Panc1 (cell line): ENCODE results near the gene GAS2. TPM values are rescaled to one million over a fixed set of nuclear protein-coding genes. Genes with fewer than 3 reads are reported as not detected.

ENCODE experiments used
- ATAC-seq: fragments of 200-7000 bp; cut with Tn5 transposase; 2 replicates; pipeline ENCODE4 v1.9.1; 2020; ENCODE audit warnings: mild to moderate bottlenecking, moderate library complexity
- BruUV-seq: library from RNA; stranded (reverse); fragments of 400-500 nt; replicated peaks from 2 replicates; lab custom pipeline; 2021; lab: Mats Ljungman, UMichigan
- CTCF ChIA-PET: fragments of 300-600 bp; sonication (Branson Sonifier 250); formaldehyde crosslinking; loops from one replicate; lab custom pipeline; 2022; ENCODE audit warnings: antibody characterized with exemption; lab: Charles Lee
- POLR2A ChIA-PET: fragments of 300-600 bp; sonication (Branson Sonifier 250); formaldehyde crosslinking; loops from one replicate; lab custom pipeline; 2022; ENCODE audit warnings: antibody characterized with exemption; lab: Charles Lee
- DNase-seq: peaks from one replicate; pipeline ENCODE4 v3.0.0-alpha.2; 2010; ENCODE audit warnings: low read depth, low spot score
- H3K27ac ChIP-seq: 2 replicates; pipeline ENCODE4 v1.5.1; 2011; ENCODE audit warnings: mild to moderate bottlenecking, low read length, inconsistent platforms
- H3K27me3 ChIP-seq: fragments of 200-500 bp; sonication (Bioruptor generic); 2 replicates; pipeline ENCODE4 v1.6.0; 2014; ENCODE audit warnings: low read length, inconsistent platforms; ENCODE audit not compliant: control insufficient read depth, insufficient read depth
- H3K36me3 ChIP-seq: fragments of 200-500 bp; sonication (Bioruptor generic); 2 replicates; pipeline ENCODE4 v1.5.1; 2014; ENCODE audit warnings: inconsistent platforms, mild to moderate bottlenecking, low read length, moderate library complexity; ENCODE audit not compliant: control insufficient read depth, insufficient read depth
- H3K4me1 ChIP-seq: 2 replicates; pipeline ENCODE4 v1.5.1; 2011; ENCODE audit warnings: inconsistent platforms, mild to moderate bottlenecking, low read length, moderate library complexity; ENCODE audit not compliant: control insufficient read depth, insufficient read depth
- H3K4me3 ChIP-seq, 2 experiments: 2 replicates each; pipeline ENCODE4 v1.5.1; 2011 to 2012; ENCODE audit warnings: low read depth in 2 of 2, low read length in 2 of 2, mild to moderate bottlenecking in 2 of 2, inconsistent platforms in 1 of 2, moderate library complexity in 1 of 2
- H3K9me3 ChIP-seq: fragments of 200-500 bp; sonication (Bioruptor generic); 2 replicates; pipeline ENCODE4 v1.5.1; 2014; ENCODE audit warnings: low read depth, mild to moderate bottlenecking, inconsistent platforms, low read length, moderate library complexity; ENCODE audit not compliant: control insufficient read depth, insufficient read depth
- POLR2AphosphoS5 ChIP-seq: IDR thresholded peaks from 2 replicates; pipeline ENCODE4 v1.6.1; 2012; ENCODE audit warnings: mild to moderate bottlenecking, low read depth, low read length, moderate library complexity
- SIN3A ChIP-seq: IDR thresholded peaks from 2 replicates; pipeline ENCODE4 v1.6.1; 2012; ENCODE audit warnings: low read depth, mild to moderate bottlenecking, low read length, moderate library complexity, borderline replicate concordance; ENCODE audit not compliant: insufficient read depth
- TCF7L2 ChIP-seq: IDR thresholded peaks from 2 replicates; pipeline ENCODE4 v1.6.1; 2011; ENCODE audit warnings: mild to moderate bottlenecking, low read depth, low read length, inconsistent platforms
- in situ Hi-C: cut with HindIII; loops from 2 replicates; pipeline ENCODE4 v1.10.0; 2016; ENCODE audit warnings: low sequenced_read_pairs, low pct_unique_long_range_greater_than_20kb
- intact Hi-C: fragments of 100-400 bp; cut with micrococcal nuclease; formaldehyde crosslinking; loops from one replicate; pipeline ENCODE4 v1.10.0; 2022; ENCODE audit not compliant: unreplicated experiment
- total RNA-seq: library from RNA; stranded (reverse); gene quantifications from one replicate; pipeline ENCODE4 v1.2.1, GENCODE V29; 2021; ENCODE audit not compliant: unreplicated experiment
- TF ChIP-seq, protein P1 (sequence below), 2 experiments: IDR thresholded peaks; 2 replicates each; pipeline ENCODE4 v1.6.1; 2011 to 2012; ENCODE audit warnings: low read depth in 2 of 2, control low read depth in 1 of 2, low read length in 1 of 2, mild to moderate bottlenecking in 1 of 2, moderate library complexity in 1 of 2; ENCODE audit not compliant: insufficient read depth in 1 of 2
- TF ChIP-seq, protein P2 (sequence below): fragments of 450-650 bp; IDR thresholded peaks from 2 replicates; pipeline ENCODE4 v1.5.1; 2017; ENCODE audit warnings: mild to moderate bottlenecking

The GAS2 gene
- total RNA-seq, 1 experiment from 2014 or later = 0.87 TPM

DNA sequence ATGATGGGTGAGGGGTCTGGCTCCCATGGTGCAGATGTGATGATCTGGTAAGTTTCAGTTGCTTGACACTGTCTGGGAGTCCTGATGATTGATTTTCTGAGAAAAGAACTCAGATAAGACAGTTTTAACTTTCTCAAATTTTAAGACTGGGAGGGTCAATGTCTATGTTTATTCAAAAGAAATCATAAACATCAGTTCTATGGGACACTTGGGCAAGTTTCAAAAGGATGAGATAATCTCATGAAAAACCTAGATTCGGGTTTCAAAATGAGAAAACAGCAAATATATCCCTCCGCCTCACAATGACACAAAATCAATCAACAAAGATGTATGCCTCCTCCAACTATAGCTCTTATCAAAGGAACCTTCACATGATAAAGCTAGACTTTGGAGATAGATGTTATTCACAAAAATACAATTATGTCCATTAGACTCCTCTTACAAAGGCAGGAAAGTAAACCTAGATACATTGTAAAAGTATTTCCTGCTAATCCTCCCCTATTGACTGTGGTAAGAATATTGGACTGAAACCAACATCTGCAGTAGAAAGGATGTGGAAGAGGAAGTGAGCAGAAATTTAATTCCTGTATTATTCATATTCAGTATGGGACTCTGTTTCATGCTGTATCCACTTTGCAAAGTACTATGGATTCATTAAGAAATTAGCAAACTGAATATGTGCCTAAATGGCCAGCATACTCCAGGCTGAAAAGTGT is 141.6 kb downstream of the GAS2 start:
- Histone ChIP-seq H3K36me3 (no peaks in the 10 kb centered on the region), H3K9me3 (peaks cover 5% of the 10 kb centered on the region; the same call in 1 of the 2 replicates), H3K4me3 (no peak overlapping the region), H3K27ac (no peak overlapping the region), H3K4me1 (no peaks in the 10 kb centered on the region), H3K27me3 (no peaks in the 10 kb centered on the region; the same call in 1 of the 2 replicates)
- TF ChIP-seq, protein P1, sequence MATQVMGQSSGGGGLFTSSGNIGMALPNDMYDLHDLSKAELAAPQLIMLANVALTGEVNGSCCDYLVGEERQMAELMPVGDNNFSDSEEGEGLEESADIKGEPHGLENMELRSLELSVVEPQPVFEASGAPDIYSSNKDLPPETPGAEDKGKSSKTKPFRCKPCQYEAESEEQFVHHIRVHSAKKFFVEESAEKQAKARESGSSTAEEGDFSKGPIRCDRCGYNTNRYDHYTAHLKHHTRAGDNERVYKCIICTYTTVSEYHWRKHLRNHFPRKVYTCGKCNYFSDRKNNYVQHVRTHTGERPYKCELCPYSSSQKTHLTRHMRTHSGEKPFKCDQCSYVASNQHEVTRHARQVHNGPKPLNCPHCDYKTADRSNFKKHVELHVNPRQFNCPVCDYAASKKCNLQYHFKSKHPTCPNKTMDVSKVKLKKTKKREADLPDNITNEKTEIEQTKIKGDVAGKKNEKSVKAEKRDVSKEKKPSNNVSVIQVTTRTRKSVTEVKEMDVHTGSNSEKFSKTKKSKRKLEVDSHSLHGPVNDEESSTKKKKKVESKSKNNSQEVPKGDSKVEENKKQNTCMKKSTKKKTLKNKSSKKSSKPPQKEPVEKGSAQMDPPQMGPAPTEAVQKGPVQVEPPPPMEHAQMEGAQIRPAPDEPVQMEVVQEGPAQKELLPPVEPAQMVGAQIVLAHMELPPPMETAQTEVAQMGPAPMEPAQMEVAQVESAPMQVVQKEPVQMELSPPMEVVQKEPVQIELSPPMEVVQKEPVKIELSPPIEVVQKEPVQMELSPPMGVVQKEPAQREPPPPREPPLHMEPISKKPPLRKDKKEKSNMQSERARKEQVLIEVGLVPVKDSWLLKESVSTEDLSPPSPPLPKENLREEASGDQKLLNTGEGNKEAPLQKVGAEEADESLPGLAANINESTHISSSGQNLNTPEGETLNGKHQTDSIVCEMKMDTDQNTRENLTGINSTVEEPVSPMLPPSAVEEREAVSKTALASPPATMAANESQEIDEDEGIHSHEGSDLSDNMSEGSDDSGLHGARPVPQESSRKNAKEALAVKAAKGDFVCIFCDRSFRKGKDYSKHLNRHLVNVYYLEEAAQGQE (IDR thresholded peaks at IDR 0.05; ENCODE audit: insufficient read depth in 1 of 2, low read depth in 2 of 2, low read length in 1 of 2) = no peak
- TF ChIP-seq POLR2AphosphoS5 = no peak
- TF ChIP-seq, protein P2, sequence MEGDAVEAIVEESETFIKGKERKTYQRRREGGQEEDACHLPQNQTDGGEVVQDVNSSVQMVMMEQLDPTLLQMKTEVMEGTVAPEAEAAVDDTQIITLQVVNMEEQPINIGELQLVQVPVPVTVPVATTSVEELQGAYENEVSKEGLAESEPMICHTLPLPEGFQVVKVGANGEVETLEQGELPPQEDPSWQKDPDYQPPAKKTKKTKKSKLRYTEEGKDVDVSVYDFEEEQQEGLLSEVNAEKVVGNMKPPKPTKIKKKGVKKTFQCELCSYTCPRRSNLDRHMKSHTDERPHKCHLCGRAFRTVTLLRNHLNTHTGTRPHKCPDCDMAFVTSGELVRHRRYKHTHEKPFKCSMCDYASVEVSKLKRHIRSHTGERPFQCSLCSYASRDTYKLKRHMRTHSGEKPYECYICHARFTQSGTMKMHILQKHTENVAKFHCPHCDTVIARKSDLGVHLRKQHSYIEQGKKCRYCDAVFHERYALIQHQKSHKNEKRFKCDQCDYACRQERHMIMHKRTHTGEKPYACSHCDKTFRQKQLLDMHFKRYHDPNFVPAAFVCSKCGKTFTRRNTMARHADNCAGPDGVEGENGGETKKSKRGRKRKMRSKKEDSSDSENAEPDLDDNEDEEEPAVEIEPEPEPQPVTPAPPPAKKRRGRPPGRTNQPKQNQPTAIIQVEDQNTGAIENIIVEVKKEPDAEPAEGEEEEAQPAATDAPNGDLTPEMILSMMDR = no peak
- TF ChIP-seq TCF7L2 = no peak
- TF ChIP-seq SIN3A = no peak
- no TSS peak for BruUV-seq
- intact Hi-C loops = no loop called here
- DNase-seq = no peak
- CTCF ChIA-PET = no interaction called here
- in situ Hi-C loops = no loop called here
- ATAC-seq = no peak
- POLR2A ChIA-PET = no interaction called here

DNA sequence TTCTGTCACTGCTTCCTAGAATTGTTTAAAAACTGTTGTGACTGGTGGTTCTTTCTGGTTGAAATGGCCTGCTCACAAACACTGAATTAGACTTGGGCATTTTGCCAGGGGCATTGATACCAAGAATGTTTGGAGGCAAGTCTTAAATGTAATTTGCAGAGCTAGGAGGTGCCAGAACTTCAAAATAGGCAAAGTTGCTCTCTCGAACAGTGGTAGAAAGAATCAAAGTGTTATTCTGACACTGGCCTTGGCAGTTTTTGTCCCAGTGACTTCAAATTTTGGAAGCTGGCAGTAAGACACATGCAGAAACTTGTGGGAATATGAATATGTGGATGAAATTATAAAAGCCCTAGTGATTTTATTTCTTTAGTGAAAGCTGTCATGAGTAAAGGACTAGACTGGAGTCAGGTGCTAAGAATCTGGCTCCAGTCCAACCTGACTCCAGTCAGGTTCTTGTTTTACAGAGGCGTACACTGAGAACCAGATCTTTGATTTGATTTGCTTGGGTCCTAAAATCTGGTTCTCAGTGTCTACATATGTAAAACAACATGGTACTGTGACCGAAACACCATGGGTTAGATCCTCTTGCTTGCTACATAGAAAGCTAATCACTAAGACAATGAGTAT is 142.3 kb downstream of the GAS2 start:
- H3K36me3 ChIP-seq = no peaks in the 10 kb centered on the region
- CTCF ChIA-PET = no interaction called here
- DNase-seq (no peak), ATAC-seq (no peak)
- no peak overlapping the region for H3K27ac ChIP-seq
- no peak overlapping the region for H3K4me3 ChIP-seq
- no peak for TF ChIP-seq TCF7L2
- TF ChIP-seq, protein P1 (IDR thresholded peaks at IDR 0.05; ENCODE audit: insufficient read depth in 1 of 2, low read depth in 2 of 2, low read length in 1 of 2) = no peak
- TF ChIP-seq, protein P2 = no peak
- no peak for TF ChIP-seq SIN3A
- TF ChIP-seq POLR2AphosphoS5 = no peak
- H3K9me3 ChIP-seq = peaks cover 5% of the 10 kb centered on the region; the same call in 1 of the 2 replicates
- BruUV-seq = no TSS peak
- no peaks in the 10 kb centered on the region for H3K4me1 ChIP-seq
- intact Hi-C loops (no loop called here), in situ Hi-C loops (no loop called here)
- POLR2A ChIA-PET = no interaction called here
- H3K27me3 ChIP-seq = no peaks in the 10 kb centered on the region
